Transverse colon (tissue), 4 donors: ENCODE data around the gene SLC5A4. TPM values are rescaled to one million over a fixed set of nuclear protein-coding genes. Genes with fewer than 3 reads are reported as not detected.

Source experiments
- DNase-seq: peaks from one replicate; pipeline ENCODE4 v3.0.0-alpha.2; 2019
- H3K27ac ChIP-seq, 4 donors: fragments of 200-600 bp; sonication (generic); 2 replicates each; pipeline ENCODE4 v1.5.1; 2016 to 2018; ENCODE audit warnings: inconsistent platforms in 4 of 4
- H3K27me3 ChIP-seq: fragments of 200-600 bp; sonication (generic); 2 replicates; pipeline ENCODE4 v1.5.1; 2017; ENCODE audit warnings: inconsistent platforms
- H3K36me3 ChIP-seq, 4 donors: fragments of 200-600 bp; sonication (generic); 2 replicates each; pipeline ENCODE4 v1.5.1; 2017 to 2019; ENCODE audit warnings: inconsistent platforms in 4 of 4
- H3K4me1 ChIP-seq, 4 donors: fragments of 200-600 bp; sonication (generic); 2 replicates each; pipeline ENCODE4 v1.5.1; 2017 to 2020; ENCODE audit warnings: inconsistent platforms in 4 of 4
- H3K4me3 ChIP-seq, 4 donors: fragments of 200-600 bp; sonication (generic); 1 replicate in 1 of 4; 2 replicates in 3 of 4; pipeline versions ENCODE4 v1.5.1 to v1.6.1; 2017 to 2019; ENCODE audit warnings: inconsistent platforms in 4 of 4
- H3K9me3 ChIP-seq, 2 donors: fragments of 200-600 bp; sonication (generic); 2 replicates each; pipeline ENCODE4 v1.5.1; 2017 to 2019; ENCODE audit warnings: inconsistent platforms in 2 of 2
- EP300 ChIP-seq: sonication (generic); formaldehyde crosslinking; IDR thresholded peaks from one replicate; pipeline ENCODE4 v1.6.1; 2017; ENCODE audit warnings: antibody characterized with exemption, low read depth
- POLR2A ChIP-seq: fragments of 450-650 bp; IDR thresholded peaks from one replicate; pipeline ENCODE4 v1.6.1; 2016; ENCODE audit warnings: antibody characterized with exemption, mild to moderate bottlenecking, moderate library complexity
- POLR2AphosphoS5 ChIP-seq, 3 donors: sonication (generic); formaldehyde crosslinking; IDR thresholded peaks; one replicate each; pipeline ENCODE4 v1.6.1; 2016; ENCODE audit warnings: antibody characterized with exemption in 3 of 3
- WGBS, 2 donors: methylation state at CpG; one replicate each; pipeline ENCODE4 v1.1.5; 2018; ENCODE audit warnings: low coverage in 1 of 2; 5-methylcytosine and 5-hydroxymethylcytosine counted together
- in situ Hi-C, 4 donors: fragments of 200-750 bp; cut with MboI; loops; one replicate each; pipeline versions ENCODE4 v1.15.0 to v1.15.1; 2017; ENCODE audit warnings: low sequenced_read_pairs in 3 of 4, low pct_ligation_motif_present in 1 of 4, low pct_unique_long_range_greater_than_20kb in 1 of 4
- intact Hi-C: fragments of 100-400 bp; cut with DNase I; formaldehyde crosslinking; loops from one replicate; pipeline ENCODE4 v1.15.1; 2023; ENCODE audit warnings: low total_unique reads
- total RNA-seq, 4 donors: library from RNA; depleted of rRNA; stranded (reverse); fragments of >200 nt; gene quantifications; one replicate each; pipeline ENCODE4 v1.1.0, GENCODE V29; 2016
- TF ChIP-seq, protein P1 (sequence below), 5 experiments: fragments of 200-600 bp in 3 of 5; fragments of 450-650 bp in 2 of 5; sonication (generic) in 3 of 5; IDR thresholded peaks; 1 replicate in 2 of 5; 2 replicates in 3 of 5; pipeline ENCODE4 v1.5.1; 2016 to 2017; ENCODE audit warnings: antibody characterized with exemption in 5 of 5, inconsistent platforms in 3 of 5, mild to moderate bottlenecking in 2 of 5, moderate library complexity in 1 of 5

The SLC5A4 gene
- total RNA-seq, 4 donors from 2014 or later: 0.41 TPM; not detected in 3

GRCh38 chr22:32271389-32271788, 16.2 kb upstream of the SLC5A4 start:
- no peaks in the 10 kb centered on the region for H3K36me3 ChIP-seq
- in situ Hi-C loops: loop anchor here in 1 of 4 donors (25.0 kb wide), 2 partner anchors 284 to 484 kb away; no protein-coding TSS in a partner anchor

GRCh38 chr22:32270641-32271369, 15.7 kb upstream of the SLC5A4 start:
- H3K9me3 ChIP-seq: no peaks in the 10 kb centered on the region
- H3K27me3 ChIP-seq: no peaks in the 10 kb centered on the region
- no peak for DNase-seq
- H3K4me3 ChIP-seq: no peak overlapping the region
- in situ Hi-C loops (loop anchor here in 1 of 4 donors (25.0 kb wide), 2 partner anchors 284 to 484 kb away; no protein-coding TSS in a partner anchor), intact Hi-C loops (no loop called here)
- peaks cover 0 to 6% (median 0%) of the 10 kb centered on the region in 4 donors for H3K4me1 ChIP-seq
- no peak overlapping the region for H3K27ac ChIP-seq
- no peak for TF ChIP-seq POLR2AphosphoS5 (IDR thresholded peaks at IDR 0.05)
- H3K36me3 ChIP-seq: no peaks in the 10 kb centered on the region
- 92% methylated on average over 18 of the region's 25 CpGs; no CpG with 5 or more reads in 1 of the 2 donors for WGBS, 2 donors

More at GRCh38 chr22:32271389-32271788, 16.2 kb upstream of the SLC5A4 start:
- Histone ChIP-seq H3K27me3 (no peaks in the 10 kb centered on the region), H3K27ac (no peak overlapping the region), H3K4me1 (peaks cover 0 to under 1% (median 0%) of the 10 kb centered on the region in 4 donors), H3K4me3 (no peak overlapping the region), H3K9me3 (no peaks in the 10 kb centered on the region)
- no peak for DNase-seq
- 91% methylated on average over 18 of the region's 18 CpGs; no CpG with 5 or more reads in 1 of the 2 donors for WGBS, 2 donors
- intact Hi-C loops: no loop called here
- no peak for TF ChIP-seq POLR2AphosphoS5 (IDR thresholded peaks at IDR 0.05)
- TF ChIP-seq, protein P1, sequence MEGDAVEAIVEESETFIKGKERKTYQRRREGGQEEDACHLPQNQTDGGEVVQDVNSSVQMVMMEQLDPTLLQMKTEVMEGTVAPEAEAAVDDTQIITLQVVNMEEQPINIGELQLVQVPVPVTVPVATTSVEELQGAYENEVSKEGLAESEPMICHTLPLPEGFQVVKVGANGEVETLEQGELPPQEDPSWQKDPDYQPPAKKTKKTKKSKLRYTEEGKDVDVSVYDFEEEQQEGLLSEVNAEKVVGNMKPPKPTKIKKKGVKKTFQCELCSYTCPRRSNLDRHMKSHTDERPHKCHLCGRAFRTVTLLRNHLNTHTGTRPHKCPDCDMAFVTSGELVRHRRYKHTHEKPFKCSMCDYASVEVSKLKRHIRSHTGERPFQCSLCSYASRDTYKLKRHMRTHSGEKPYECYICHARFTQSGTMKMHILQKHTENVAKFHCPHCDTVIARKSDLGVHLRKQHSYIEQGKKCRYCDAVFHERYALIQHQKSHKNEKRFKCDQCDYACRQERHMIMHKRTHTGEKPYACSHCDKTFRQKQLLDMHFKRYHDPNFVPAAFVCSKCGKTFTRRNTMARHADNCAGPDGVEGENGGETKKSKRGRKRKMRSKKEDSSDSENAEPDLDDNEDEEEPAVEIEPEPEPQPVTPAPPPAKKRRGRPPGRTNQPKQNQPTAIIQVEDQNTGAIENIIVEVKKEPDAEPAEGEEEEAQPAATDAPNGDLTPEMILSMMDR (IDR thresholded peaks at IDR 0.05): no peak
- TF ChIP-seq EP300: no peak
- TF ChIP-seq POLR2A: no peak

GRCh38 chr22:32269316-32269715, 14.2 kb upstream of the SLC5A4 start:
- in situ Hi-C loops: loop anchor here in 3 of 4 donors (10.0 to 25.0 kb wide), 4 partner anchors 165 to 482 kb away; no protein-coding TSS in a partner anchor
- Histone ChIP-seq H3K27me3 (no peaks in the 10 kb centered on the region), H3K4me3 (no peak overlapping the region), H3K36me3 (no peaks in the 10 kb centered on the region), H3K9me3 (no peaks in the 10 kb centered on the region), H3K27ac (no peak overlapping the region), H3K4me1 (peaks cover 0 to 8% (median 0%) of the 10 kb centered on the region in 4 donors)
- WGBS, 2 donors: 91% methylated on average over 16 of the region's 16 CpGs; no CpG with 5 or more reads in 1 of the 2 donors
- TF ChIP-seq POLR2AphosphoS5 (IDR thresholded peaks at IDR 0.05): no peak
- no peak for TF ChIP-seq POLR2A
- TF ChIP-seq, protein P1 (IDR thresholded peaks at IDR 0.05): no peak
- no peak for TF ChIP-seq EP300
- intact Hi-C loops: loop anchor here (10.0 kb wide), 1 partner anchor 295 kb away; no protein-coding TSS in a partner anchor
- DNase-seq: no peak

- in situ Hi-C loops (loop anchor here in 3 of 4 donors (10.0 to 25.0 kb wide), 4 partner anchors 162 to 480 kb away; no protein-coding TSS in a partner anchor), intact Hi-C loops (loop anchor here (10.0 kb wide), 1 partner anchor 292 kb away; no protein-coding TSS in a partner anchor)
- TF ChIP-seq EP300 (no peak), POLR2AphosphoS5 (IDR thresholded peaks at IDR 0.05) (no peak), POLR2A (no peak)
- TF ChIP-seq, protein P1 (IDR thresholded peaks at IDR 0.05): no peak
These were observed 11.9 kb upstream of the SLC5A4 start for GRCh38 chr22:32267011-32267410.

More at GRCh38 chr22:32267011-32267410, 11.9 kb upstream of the SLC5A4 start:
- Histone ChIP-seq H3K27me3 (no peaks in the 10 kb centered on the region), H3K9me3 (no peaks in the 10 kb centered on the region), H3K4me3 (no peak overlapping the region), H3K36me3 (no peaks in the 10 kb centered on the region), H3K4me1 (peaks cover 0 to 8% (median 0%) of the 10 kb centered on the region in 4 donors), H3K27ac (no peak overlapping the region)
- DNase-seq: no peak
- WGBS, 2 donors: 41 to 50% methylated on average over 3 of the region's 3 CpGs
